ENCODE measurements around the gene TUBAL3. TPM values are rescaled to one million over a fixed set of nuclear protein-coding genes. Genes with fewer than 3 reads are reported as not detected.

TUBAL3 gene
- polyA plus RNA-seq (ENCODE audit: insufficient read length in 12 of 12) = 1 to 10 TPM in 1 of 12 donors, under 1 TPM in 6, not detected in 5; 0.07 to 6.0 (median 0.14) TPM
- long read RNA-seq, donor 1, partial matches to known transcripts = 73 of 101 reads
- long read RNA-seq, donor 1, other reads (novel, unspliced or antisense) = 28 of 101 reads
- long read RNA-seq, donor 2 = 0 reads
- long read RNA-seq, donor 3 = 0 reads
- long read RNA-seq, donor 4 = 0 reads
- long read RNA-seq, donor 5 = 0 reads
- long read RNA-seq, donor 6 = 0 reads
- long read RNA-seq, donor 7 = 0 reads
- long read RNA-seq, donor 8 = 0 reads
- long read RNA-seq, donor 9 = 0 reads
- long read RNA-seq, donor 10 = 0 reads
- long read RNA-seq, donor 11 = 0 reads

GRCh38 chr10:5404208-5405041, at the start of gene TUBAL3:
TSS of gene TUBAL3 (minus strand) at chr10:5404828. CDS start at chr10:5404792, 36 bp downstream.
- DNase-seq = no peak

GRCh38 chr10:5453749-5454489, 49.3 kb upstream of the TUBAL3 start:
- no peak for DNase-seq

GRCh38 chr10:5450605-5451384, 46.2 kb upstream of the TUBAL3 start:
- no peak for DNase-seq

- DNase-seq = peak; percentile 64
Measured at GRCh38 chr10:5449823-5450222, 45.2 kb upstream of the TUBAL3 start.

- no peak for DNase-seq
Measured at GRCh38 chr10:5449227-5449626, 44.6 kb upstream of the TUBAL3 start.

- no peak for DNase-seq
Measured at GRCh38 chr10:5448333-5449001, 43.8 kb upstream of the TUBAL3 start.

- peak; percentile 43 for DNase-seq
Measured at GRCh38 chr10:5447611-5448071, 43.0 kb upstream of the TUBAL3 start.

- DNase-seq = peak; percentile 21
Measured at GRCh38 chr10:5447056-5447455, 42.4 kb upstream of the TUBAL3 start.

GRCh38 chr10:5446390-5446926, 41.8 kb upstream of the TUBAL3 start:
- peak; percentile 91 for DNase-seq

- DNase-seq = no peak
Measured at GRCh38 chr10:5445006-5445405, 40.4 kb upstream of the TUBAL3 start.

GRCh38 chr10:5443429-5443828, 38.8 kb upstream of the TUBAL3 start:
- DNase-seq = no peak

- DNase-seq = no peak
Measured at GRCh38 chr10:5442990-5443370, 38.4 kb upstream of the TUBAL3 start.

GRCh38 chr10:5442065-5442989, 37.7 kb upstream of the TUBAL3 start:
- peak; percentile 65 for DNase-seq

- no peak for DNase-seq
Measured at GRCh38 chr10:5441106-5441505, 36.5 kb upstream of the TUBAL3 start.

GRCh38 chr10:5440206-5440605, 35.6 kb upstream of the TUBAL3 start:
- DNase-seq = no peak

- DNase-seq = no peak
Measured at GRCh38 chr10:5435328-5435727, 30.7 kb upstream of the TUBAL3 start.

- peak; percentile 15 for DNase-seq
Measured at GRCh38 chr10:5434017-5434753, 29.6 kb upstream of the TUBAL3 start.

- no peak for DNase-seq
Measured at GRCh38 chr10:5433182-5433581, 28.6 kb upstream of the TUBAL3 start.

GRCh38 chr10:5428133-5428532, 23.5 kb upstream of the TUBAL3 start:
- DNase-seq = no peak

All from muscle of arm (tissue), 14 donors.